Adrenal gland (tissue), 5 donors: ENCODE measurements around the gene DAPK3.
A peak's percentile ranks its signal among the peaks of the same experiment; 100 is the strongest.

ENCODE experiments used
- POLR2A ChIP-seq, 2 donors: fragments of 450-650 bp; IDR thresholded peaks; one replicate each; pipeline ENCODE4 v1.6.1; 2017; ENCODE audit warnings: antibody characterized with exemption in 2 of 2, mild to moderate bottlenecking in 2 of 2, moderate library complexity in 1 of 2
- TF ChIP-seq, protein P1 (sequence below), 6 experiments: fragments of 450-650 bp in 4 of 6; fragments of 200-600 bp in 2 of 6; sonication (generic) in 1 of 6; IDR thresholded peaks; 1 replicate in 5 of 6; 2 replicates in 1 of 6; pipeline versions ENCODE4 v1.5.1 to v1.8.0; 2016 to 2021; ENCODE audit warnings: antibody characterized with exemption in 6 of 6, mild to moderate bottlenecking in 2 of 6, moderate library complexity in 1 of 6
- donor health status: DM: no; HTN: no; CAD: no.

DNA sequence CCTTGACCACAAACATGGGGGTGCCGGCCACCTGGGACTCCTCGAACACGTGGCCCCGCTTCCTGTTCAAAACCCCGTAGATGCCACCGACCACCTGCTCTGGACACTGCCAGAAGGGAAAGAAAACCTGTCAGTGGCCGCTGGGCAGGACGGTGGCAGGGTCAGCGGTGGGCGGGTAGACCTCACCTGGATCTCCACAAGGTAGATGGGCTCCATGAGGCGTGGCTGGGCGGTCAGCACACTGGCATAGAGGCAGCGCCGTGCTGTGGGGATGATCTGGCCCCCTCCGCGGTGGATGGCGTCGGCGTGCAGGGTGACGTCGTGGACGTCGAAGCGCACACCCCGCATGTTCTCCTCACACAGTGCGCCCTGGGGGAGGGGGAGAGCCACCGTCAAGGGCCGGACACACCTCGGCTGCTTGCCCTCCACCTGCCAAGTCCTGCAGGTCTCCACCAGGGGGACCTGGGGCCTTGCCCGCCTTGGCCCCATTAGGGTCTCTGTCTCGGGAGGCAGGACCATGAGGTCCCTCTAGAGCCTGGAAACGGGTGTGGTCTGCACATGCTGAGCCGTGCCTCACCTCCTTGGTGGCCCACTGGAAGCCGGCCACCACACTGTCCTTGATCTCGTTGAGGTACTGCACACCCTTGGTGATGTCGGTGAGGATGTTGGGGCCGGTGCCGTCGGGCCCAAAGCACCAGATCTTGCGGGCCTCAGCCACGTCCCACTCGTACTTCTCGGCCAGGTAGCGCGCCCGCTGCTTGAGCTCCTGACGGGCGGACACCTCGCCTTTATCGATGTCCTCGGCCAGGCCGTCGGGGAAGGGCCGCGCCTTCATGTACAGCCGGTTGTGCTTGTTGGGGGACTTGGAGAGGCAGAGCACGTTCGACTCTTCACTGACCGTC, 6.6 kb upstream of the DAPK3 start:
- no peak for TF ChIP-seq POLR2A (IDR thresholded peaks at IDR 0.05)
- TF ChIP-seq, protein P1, sequence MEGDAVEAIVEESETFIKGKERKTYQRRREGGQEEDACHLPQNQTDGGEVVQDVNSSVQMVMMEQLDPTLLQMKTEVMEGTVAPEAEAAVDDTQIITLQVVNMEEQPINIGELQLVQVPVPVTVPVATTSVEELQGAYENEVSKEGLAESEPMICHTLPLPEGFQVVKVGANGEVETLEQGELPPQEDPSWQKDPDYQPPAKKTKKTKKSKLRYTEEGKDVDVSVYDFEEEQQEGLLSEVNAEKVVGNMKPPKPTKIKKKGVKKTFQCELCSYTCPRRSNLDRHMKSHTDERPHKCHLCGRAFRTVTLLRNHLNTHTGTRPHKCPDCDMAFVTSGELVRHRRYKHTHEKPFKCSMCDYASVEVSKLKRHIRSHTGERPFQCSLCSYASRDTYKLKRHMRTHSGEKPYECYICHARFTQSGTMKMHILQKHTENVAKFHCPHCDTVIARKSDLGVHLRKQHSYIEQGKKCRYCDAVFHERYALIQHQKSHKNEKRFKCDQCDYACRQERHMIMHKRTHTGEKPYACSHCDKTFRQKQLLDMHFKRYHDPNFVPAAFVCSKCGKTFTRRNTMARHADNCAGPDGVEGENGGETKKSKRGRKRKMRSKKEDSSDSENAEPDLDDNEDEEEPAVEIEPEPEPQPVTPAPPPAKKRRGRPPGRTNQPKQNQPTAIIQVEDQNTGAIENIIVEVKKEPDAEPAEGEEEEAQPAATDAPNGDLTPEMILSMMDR (IDR thresholded peaks at IDR 0.05) = peak in 1 of 6 experiments; percentile 17
